ENCODE results near the gene KANSL1. TPM values are rescaled to one million over a fixed set of nuclear protein-coding genes. Genes with fewer than 3 reads are reported as not detected.

KANSL1 gene
- polyA plus RNA-seq, 1 donor from 2014 or later: 65.0 TPM

- no peak overlapping the region for H3K4me3 ChIP-seq (ENCODE audit: low read length)
- no peak overlapping the region for H3K27ac ChIP-seq (ENCODE audit: low read length)
- no peaks in the 10 kb centered on the region for H3K9me3 ChIP-seq (ENCODE audit: low read length)
- H2AFZ ChIP-seq (ENCODE audit: low read depth, low read length): no peak overlapping the region
- H3K27me3 ChIP-seq (ENCODE audit: insufficient read depth, low read depth, low read length): no peaks in the 10 kb centered on the region
- no peak overlapping the region for H3K9ac ChIP-seq (ENCODE audit: low read length)
- H3F3A ChIP-seq (ENCODE audit: insufficient read depth, low read length, poor library complexity, severe bottlenecking): no peaks in the 10 kb centered on the region
- no peaks in the 10 kb centered on the region for H4K20me1 ChIP-seq (ENCODE audit: insufficient read depth)
- no peaks in the 10 kb centered on the region for H3K9me2 ChIP-seq (ENCODE audit: insufficient read depth, low read length)
- no peaks in the 10 kb centered on the region for H3K36me3 ChIP-seq (ENCODE audit: insufficient read depth, low read length)
- TF ChIP-seq RAD21 (conservative IDR thresholded peaks at IDR 0.05): no peak
- no peak for TF ChIP-seq TAF1 (IDR thresholded peaks at IDR 0.05; ENCODE audit: low read depth)
- no peak for TF ChIP-seq EP300 (conservative IDR thresholded peaks at IDR 0.05; ENCODE audit: poor library complexity, severe bottlenecking)
- no peak for TF ChIP-seq EZH2 (IDR thresholded peaks at IDR 0.05; ENCODE audit: borderline replicate concordance, insufficient read depth, low read length, poor library complexity, severe bottlenecking)
- no peak for TF ChIP-seq CTCF (IDR thresholded peaks at IDR 0.05; ENCODE audit: poor library complexity, severe bottlenecking)
- no peak for TF ChIP-seq REST (IDR thresholded peaks at IDR 0.05; ENCODE audit: borderline replicate concordance)
- no peak for TF ChIP-seq MXI1 (conservative IDR thresholded peaks at IDR 0.05; ENCODE audit: poor library complexity, severe bottlenecking)
- TF ChIP-seq POLR2AphosphoS5 (IDR thresholded peaks at IDR 0.05): no peak
- TF ChIP-seq SMC3 (conservative IDR thresholded peaks at IDR 0.05; ENCODE audit: poor library complexity): no peak
- H3K79me2 ChIP-seq (replicated peaks; ENCODE audit: insufficient read depth, low read length): no peaks in the 10 kb centered on the region
- no peak overlapping the region for H3K4me2 ChIP-seq (ENCODE audit: low read length)
Observed at GRCh38 chr17:46059486-46059885, 133.7 kb downstream of the KANSL1 start.

- Histone ChIP-seq H3K36me3 (ENCODE audit: insufficient read depth, low read length) (no peaks in the 10 kb centered on the region), H3K9me2 (ENCODE audit: insufficient read depth, low read length) (no peaks in the 10 kb centered on the region), H3K9ac (ENCODE audit: low read length) (no peak overlapping the region), H2AFZ (ENCODE audit: low read depth, low read length) (no peak overlapping the region), H3K27me3 (ENCODE audit: insufficient read depth, low read depth, low read length) (no peaks in the 10 kb centered on the region), H3K9me3 (ENCODE audit: low read length) (no peaks in the 10 kb centered on the region), H3K79me2 (replicated peaks; ENCODE audit: insufficient read depth, low read length) (no peaks in the 10 kb centered on the region), H3K4me3 (ENCODE audit: low read length) (no peak overlapping the region), H3K27ac (ENCODE audit: low read length) (no peak overlapping the region), H3F3A (ENCODE audit: insufficient read depth, low read length, poor library complexity, severe bottlenecking) (no peaks in the 10 kb centered on the region), H4K20me1 (ENCODE audit: insufficient read depth) (no peaks in the 10 kb centered on the region), H3K4me2 (ENCODE audit: low read length) (no peak overlapping the region)
- TF ChIP-seq REST (IDR thresholded peaks at IDR 0.05; ENCODE audit: borderline replicate concordance): no peak
- TF ChIP-seq MXI1 (conservative IDR thresholded peaks at IDR 0.05; ENCODE audit: poor library complexity, severe bottlenecking): no peak
- TF ChIP-seq RAD21 (conservative IDR thresholded peaks at IDR 0.05): no peak
- TF ChIP-seq TAF1 (IDR thresholded peaks at IDR 0.05; ENCODE audit: low read depth): no peak
- TF ChIP-seq SMC3 (conservative IDR thresholded peaks at IDR 0.05; ENCODE audit: poor library complexity): no peak
- no peak for TF ChIP-seq EZH2 (IDR thresholded peaks at IDR 0.05; ENCODE audit: borderline replicate concordance, insufficient read depth, low read length, poor library complexity, severe bottlenecking)
Observed at GRCh38 chr17:46057366-46057765, 135.9 kb downstream of the KANSL1 start.
